Measurements from ENCODE around the gene SLC12A6.

The SLC12A6 gene

DNA sequence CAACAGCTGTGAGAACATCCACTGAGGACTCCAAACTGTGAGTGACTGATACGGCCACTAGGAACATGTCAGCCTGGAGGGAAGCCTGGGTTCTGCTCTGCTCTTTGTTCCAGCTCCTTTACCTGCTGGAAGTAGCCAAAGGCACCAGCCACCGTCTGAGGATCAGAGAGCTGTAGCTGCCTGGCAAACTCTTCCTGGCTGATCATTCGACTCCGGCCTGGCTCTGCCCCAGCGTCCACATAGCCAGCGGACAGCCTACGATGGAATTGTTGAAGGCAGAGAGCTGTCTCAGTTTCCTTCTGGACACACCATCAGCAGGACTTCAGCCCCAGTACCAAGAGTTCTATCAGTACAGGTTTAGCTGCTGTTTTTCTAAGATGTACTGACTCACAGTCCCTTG, 23.7 kb upstream of the SLC12A6 start:
- no peak overlapping the region for H3K27ac ChIP-seq
- TF ChIP-seq CTCF (IDR thresholded peaks at IDR 0.05) (no peak), ZFX (IDR thresholded peaks at IDR 0.05; ENCODE audit: borderline replicate concordance) (no peak)

- TF ChIP-seq ZFX (IDR thresholded peaks at IDR 0.05; ENCODE audit: borderline replicate concordance) (no peak), CTCF (IDR thresholded peaks at IDR 0.05) (no peak)
- no peak overlapping the region for H3K27ac ChIP-seq
Measured at GRCh38 chr15:34360298-34360697, 22.7 kb upstream of the SLC12A6 start.

- H3K27ac ChIP-seq: no peak overlapping the region
- TF ChIP-seq CTCF (IDR thresholded peaks at IDR 0.05) (no peak), ZFX (IDR thresholded peaks at IDR 0.05; ENCODE audit: borderline replicate concordance) (no peak)
Measured at GRCh38 chr15:34359416-34359815, 21.8 kb upstream of the SLC12A6 start.

- H3K27ac ChIP-seq: no peak overlapping the region
- TF ChIP-seq ZFX (IDR thresholded peaks at IDR 0.05; ENCODE audit: borderline replicate concordance): no peak
- TF ChIP-seq CTCF (IDR thresholded peaks at IDR 0.05): no peak
Measured at GRCh38 chr15:34358948-34359347, 21.4 kb upstream of the SLC12A6 start.

- TF ChIP-seq ZFX (IDR thresholded peaks at IDR 0.05; ENCODE audit: borderline replicate concordance) (no peak), CTCF (IDR thresholded peaks at IDR 0.05) (peak; percentile 36)
- no peak overlapping the region for H3K27ac ChIP-seq
Measured at GRCh38 chr15:34358367-34358766, 20.8 kb upstream of the SLC12A6 start.

GRCh38 chr15:34357653-34358052, 20.1 kb upstream of the SLC12A6 start:
- TF ChIP-seq ZFX (IDR thresholded peaks at IDR 0.05; ENCODE audit: borderline replicate concordance): no peak
- TF ChIP-seq CTCF (IDR thresholded peaks at IDR 0.05): no peak

DNA sequence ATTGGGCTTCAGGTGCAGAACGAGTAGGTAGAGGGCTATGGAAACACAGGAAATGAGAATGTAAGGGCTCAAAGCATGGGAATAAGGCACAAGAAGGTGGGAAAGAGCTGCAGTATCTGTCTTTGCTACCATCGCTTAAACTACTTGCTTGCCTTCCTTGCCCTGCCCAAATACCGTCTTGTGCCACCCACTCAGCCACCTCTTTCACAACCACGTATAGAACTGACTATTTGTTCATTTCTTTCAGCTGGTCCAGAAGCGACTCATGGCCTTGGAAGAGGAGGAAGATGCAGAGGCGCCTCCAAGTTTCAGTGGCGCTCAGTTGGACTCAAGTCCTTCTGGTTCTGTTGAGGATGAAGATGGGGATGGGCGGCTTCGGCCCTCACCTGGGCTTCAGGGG, 17.7 kb upstream of the SLC12A6 start:
- H3K27ac ChIP-seq: no peak overlapping the region
- no peak for TF ChIP-seq ZFX (IDR thresholded peaks at IDR 0.05; ENCODE audit: borderline replicate concordance)

More at GRCh38 chr15:34357653-34358052, 20.1 kb upstream of the SLC12A6 start:
- H3K27ac ChIP-seq: no peak overlapping the region

GRCh38 chr15:34354286-34354685, 16.7 kb upstream of the SLC12A6 start:
- TF ChIP-seq CTCF (IDR thresholded peaks at IDR 0.05): no peak
- TF ChIP-seq ZFX (IDR thresholded peaks at IDR 0.05; ENCODE audit: borderline replicate concordance): no peak
- H3K27ac ChIP-seq: no peak overlapping the region
